Measurements from ENCODE around the gene LZTS3. TPM values are rescaled to one million over a fixed set of nuclear protein-coding genes. Genes with fewer than 3 reads are reported as not detected.

LZTS3 gene
- total and polyA plus RNA-seq, 2 of the 13 experiments (the other 11 are each of a cell fraction or from before 2014, with no cell fraction given): 10.1 to 31.3 TPM

DNA sequence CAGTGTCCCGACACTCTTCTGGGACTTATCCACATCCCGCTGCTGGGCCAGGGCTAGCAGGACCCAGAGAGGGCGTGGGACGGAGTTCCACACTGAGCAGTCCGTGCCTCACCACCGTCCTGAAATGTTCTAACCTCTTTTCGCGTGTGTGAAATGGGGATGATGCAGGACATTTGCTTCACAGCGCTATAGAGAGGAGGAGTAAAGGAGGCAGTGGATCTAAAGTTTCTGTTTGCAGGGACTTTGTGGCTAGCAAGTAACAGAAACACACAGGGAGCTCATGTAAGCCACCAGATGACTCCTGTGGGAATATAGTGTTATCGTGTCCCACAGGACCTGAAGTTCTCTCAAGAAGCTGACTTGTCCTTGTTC, 36.6 kb upstream of the LZTS3 start (continued):
- TF ChIP-seq FOXO1 (CRISPR knock-in tag; IDR thresholded peaks at IDR 0.05) (no peak), ZNF772 (CRISPR knock-in tag; IDR thresholded peaks at IDR 0.05) (peak; percentile 43), NFE2 (CRISPR knock-in tag; IDR thresholded peaks at IDR 0.05) (0 out of 2 replicates have a peak, but pooled peaks have one; percentile 57), NKX3-1 (CRISPR knock-in tag; IDR thresholded peaks at IDR 0.05) (no peak), ZNF614 (CRISPR knock-in tag; IDR thresholded peaks at IDR 0.05; ENCODE audit: borderline replicate concordance) (no peak), CENPT (CRISPR knock-in tag; IDR thresholded peaks at IDR 0.05; ENCODE audit: low read depth) (no peak; the same call in 1 of the 2 replicates), SALL2 (CRISPR knock-in tag; IDR thresholded peaks at IDR 0.05) (no peak), NPAS2 (CRISPR knock-in tag; IDR thresholded peaks at IDR 0.05; ENCODE audit: borderline replicate concordance) (no peak), ATF7-NPFF (CRISPR knock-in tag; IDR thresholded peaks at IDR 0.05; ENCODE audit: low read depth) (no peak), TBP (CRISPR knock-in tag; IDR thresholded peaks at IDR 0.05) (no peak; the same call in 1 of the 2 replicates), SAP130 (CRISPR knock-in tag; IDR thresholded peaks at IDR 0.05; ENCODE audit: low read depth) (no peak), TBL1XR1 (IDR thresholded peaks at IDR 0.05; ENCODE audit: borderline replicate concordance, low read length, partially characterized antibody) (no peak), SP2 (CRISPR knock-in tag; IDR thresholded peaks at IDR 0.05) (no peak), EEA1 (CRISPR knock-in tag; IDR thresholded peaks at IDR 0.05; ENCODE audit: borderline replicate concordance) (no peak), KDM2A (CRISPR knock-in tag; IDR thresholded peaks at IDR 0.05; ENCODE audit: borderline replicate concordance, low read depth) (no peak), ZNF749 (CRISPR knock-in tag; IDR thresholded peaks at IDR 0.05; ENCODE audit: borderline replicate concordance) (0 out of 2 replicates have a peak, but pooled peaks have one; percentile 67), NR2F1 (CRISPR knock-in tag; IDR thresholded peaks at IDR 0.05) (0 out of 4 replicates have a peak, but pooled peaks of 1 of the 2 experiments have one; percentile 7), ZSCAN20 (CRISPR knock-in tag; IDR thresholded peaks at IDR 0.05; ENCODE audit: borderline replicate concordance) (no peak)
- TF ChIP-seq, protein P1, sequence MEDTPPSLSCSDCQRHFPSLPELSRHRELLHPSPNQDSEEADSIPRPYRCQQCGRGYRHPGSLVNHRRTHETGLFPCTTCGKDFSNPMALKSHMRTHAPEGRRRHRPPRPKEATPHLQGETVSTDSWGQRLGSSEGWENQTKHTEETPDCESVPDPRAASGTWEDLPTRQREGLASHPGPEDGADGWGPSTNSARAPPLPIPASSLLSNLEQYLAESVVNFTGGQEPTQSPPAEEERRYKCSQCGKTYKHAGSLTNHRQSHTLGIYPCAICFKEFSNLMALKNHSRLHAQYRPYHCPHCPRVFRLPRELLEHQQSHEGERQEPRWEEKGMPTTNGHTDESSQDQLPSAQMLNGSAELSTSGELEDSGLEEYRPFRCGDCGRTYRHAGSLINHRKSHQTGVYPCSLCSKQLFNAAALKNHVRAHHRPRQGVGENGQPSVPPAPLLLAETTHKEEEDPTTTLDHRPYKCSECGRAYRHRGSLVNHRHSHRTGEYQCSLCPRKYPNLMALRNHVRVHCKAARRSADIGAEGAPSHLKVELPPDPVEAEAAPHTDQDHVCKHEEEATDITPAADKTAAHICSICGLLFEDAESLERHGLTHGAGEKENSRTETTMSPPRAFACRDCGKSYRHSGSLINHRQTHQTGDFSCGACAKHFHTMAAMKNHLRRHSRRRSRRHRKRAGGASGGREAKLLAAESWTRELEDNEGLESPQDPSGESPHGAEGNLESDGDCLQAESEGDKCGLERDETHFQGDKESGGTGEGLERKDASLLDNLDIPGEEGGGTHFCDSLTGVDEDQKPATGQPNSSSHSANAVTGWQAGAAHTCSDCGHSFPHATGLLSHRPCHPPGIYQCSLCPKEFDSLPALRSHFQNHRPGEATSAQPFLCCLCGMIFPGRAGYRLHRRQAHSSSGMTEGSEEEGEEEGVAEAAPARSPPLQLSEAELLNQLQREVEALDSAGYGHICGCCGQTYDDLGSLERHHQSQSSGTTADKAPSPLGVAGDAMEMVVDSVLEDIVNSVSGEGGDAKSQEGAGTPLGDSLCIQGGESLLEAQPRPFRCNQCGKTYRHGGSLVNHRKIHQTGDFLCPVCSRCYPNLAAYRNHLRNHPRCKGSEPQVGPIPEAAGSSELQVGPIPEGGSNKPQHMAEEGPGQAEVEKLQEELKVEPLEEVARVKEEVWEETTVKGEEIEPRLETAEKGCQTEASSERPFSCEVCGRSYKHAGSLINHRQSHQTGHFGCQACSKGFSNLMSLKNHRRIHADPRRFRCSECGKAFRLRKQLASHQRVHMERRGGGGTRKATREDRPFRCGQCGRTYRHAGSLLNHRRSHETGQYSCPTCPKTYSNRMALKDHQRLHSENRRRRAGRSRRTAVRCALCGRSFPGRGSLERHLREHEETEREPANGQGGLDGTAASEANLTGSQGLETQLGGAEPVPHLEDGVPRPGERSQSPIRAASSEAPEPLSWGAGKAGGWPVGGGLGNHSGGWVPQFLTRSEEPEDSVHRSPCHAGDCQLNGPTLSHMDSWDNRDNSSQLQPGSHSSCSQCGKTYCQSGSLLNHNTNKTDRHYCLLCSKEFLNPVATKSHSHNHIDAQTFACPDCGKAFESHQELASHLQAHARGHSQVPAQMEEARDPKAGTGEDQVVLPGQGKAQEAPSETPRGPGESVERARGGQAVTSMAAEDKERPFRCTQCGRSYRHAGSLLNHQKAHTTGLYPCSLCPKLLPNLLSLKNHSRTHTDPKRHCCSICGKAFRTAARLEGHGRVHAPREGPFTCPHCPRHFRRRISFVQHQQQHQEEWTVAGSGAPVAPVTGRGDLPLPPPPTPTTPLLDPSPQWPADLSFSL (CRISPR knock-in tag; IDR thresholded peaks at IDR 0.05): no peak
